22Rv1 (cell line): ENCODE data around the gene ZBTB6.

Experiments used
- H3K27ac ChIP-seq: fragments of 450-650 bp; 2 replicates; pipeline ENCODE4 v1.5.1; 2017
- ZFX ChIP-seq: fragments of 450-650 bp; IDR thresholded peaks from 2 replicates; pipeline ENCODE4 v1.6.1; 2017; ENCODE audit warnings: antibody characterized with exemption, borderline replicate concordance
- TF ChIP-seq, protein P1 (sequence below): fragments of 450-650 bp; IDR thresholded peaks from 2 replicates; pipeline ENCODE4 v1.5.1; 2017; ENCODE audit warnings: mild to moderate bottlenecking

ZBTB6 gene

DNA sequence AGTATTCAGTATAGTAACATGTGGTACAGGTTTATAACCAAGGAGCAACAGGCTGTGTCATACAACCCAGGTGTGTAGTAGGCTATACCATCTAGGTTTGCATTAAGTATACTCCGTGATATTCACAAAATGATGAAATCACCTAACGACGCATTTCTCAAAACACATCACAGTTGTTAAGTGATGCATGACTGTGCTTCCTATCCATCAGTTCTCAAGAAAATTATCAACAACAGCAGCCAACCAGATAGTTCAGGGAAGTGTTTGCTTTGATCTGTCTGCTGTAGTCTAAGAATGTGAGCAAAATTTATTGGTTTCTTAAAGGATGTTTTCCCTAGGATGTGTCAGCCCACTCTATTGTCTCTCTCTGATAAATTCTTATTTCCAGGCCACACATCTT lies 10.8 kb upstream of the ZBTB6 start:
- no peak for TF ChIP-seq ZFX
- TF ChIP-seq, protein P1, sequence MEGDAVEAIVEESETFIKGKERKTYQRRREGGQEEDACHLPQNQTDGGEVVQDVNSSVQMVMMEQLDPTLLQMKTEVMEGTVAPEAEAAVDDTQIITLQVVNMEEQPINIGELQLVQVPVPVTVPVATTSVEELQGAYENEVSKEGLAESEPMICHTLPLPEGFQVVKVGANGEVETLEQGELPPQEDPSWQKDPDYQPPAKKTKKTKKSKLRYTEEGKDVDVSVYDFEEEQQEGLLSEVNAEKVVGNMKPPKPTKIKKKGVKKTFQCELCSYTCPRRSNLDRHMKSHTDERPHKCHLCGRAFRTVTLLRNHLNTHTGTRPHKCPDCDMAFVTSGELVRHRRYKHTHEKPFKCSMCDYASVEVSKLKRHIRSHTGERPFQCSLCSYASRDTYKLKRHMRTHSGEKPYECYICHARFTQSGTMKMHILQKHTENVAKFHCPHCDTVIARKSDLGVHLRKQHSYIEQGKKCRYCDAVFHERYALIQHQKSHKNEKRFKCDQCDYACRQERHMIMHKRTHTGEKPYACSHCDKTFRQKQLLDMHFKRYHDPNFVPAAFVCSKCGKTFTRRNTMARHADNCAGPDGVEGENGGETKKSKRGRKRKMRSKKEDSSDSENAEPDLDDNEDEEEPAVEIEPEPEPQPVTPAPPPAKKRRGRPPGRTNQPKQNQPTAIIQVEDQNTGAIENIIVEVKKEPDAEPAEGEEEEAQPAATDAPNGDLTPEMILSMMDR = no peak
- H3K27ac ChIP-seq = no peak overlapping the region

DNA sequence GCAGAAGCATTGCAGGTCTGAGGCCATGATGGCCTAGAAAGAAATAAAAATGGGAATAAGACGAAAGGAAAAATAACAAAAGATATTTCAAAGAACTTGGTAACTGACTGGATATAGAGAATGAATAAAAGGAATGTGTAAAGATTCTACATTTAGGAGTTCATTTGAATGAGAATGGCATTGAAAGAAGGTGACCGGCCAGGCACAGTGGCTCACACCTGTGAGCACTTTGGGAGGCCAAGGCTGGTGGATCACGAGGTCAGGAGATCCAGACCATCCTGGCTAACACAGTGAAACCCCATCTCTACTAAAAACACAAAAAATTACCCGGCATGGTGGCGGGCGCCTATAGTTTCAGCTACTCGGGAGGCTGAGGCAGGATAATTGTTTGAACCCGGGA lies 9.6 kb upstream of the ZBTB6 start:
- TF ChIP-seq, protein P1 = no peak
- TF ChIP-seq ZFX = no peak
- no peak overlapping the region for H3K27ac ChIP-seq

GRCh38 chr9:122918310-122918709 lies 5.2 kb upstream of the ZBTB6 start:
- H3K27ac ChIP-seq = no peak overlapping the region
- TF ChIP-seq ZFX = no peak
- TF ChIP-seq, protein P1 = no peak

DNA sequence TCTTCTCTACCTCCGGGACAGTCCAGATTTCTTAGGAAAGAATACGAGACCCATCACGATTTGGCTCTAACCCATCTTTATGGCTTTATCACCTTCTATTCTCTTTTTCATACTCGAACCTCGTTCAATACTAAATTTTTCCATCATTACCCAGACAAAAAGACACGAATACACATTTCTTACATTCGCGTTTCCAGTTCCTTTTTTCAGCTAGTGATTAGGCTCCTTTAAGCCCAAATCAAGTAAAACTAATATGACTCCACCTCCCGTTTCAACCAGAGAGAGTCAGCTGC lies 506 bp downstream of the ZBTB6 start:
- H3K27ac ChIP-seq = peak overlapping the region; percentile 86
- TF ChIP-seq, protein P1 = 0 out of 2 replicates have a peak, but pooled peaks have one; percentile 1
- TF ChIP-seq ZFX = no peak

DNA sequence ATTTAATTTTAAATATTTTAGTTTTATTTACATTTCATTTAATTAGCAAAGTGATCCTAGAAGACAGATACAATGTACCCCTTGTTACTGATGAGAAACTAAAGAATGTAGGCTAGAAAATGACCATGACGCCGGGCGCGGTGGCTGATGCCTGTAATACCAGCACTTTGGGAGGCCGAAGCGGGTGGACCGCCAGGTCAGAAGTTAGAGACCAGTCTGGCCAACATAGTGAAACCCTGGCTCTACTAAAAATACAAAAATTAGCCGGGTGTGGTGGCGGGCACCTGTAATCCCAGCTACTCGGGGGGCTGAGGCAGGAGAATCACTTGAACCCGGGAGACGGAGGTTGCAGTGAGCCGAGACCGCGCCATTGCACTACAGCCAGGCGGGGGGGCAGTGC lies 7.0 kb downstream of the ZBTB6 start:
- peak overlapping the region; percentile 87 for H3K27ac ChIP-seq

- peak within 1 kb of the TSS; percentile 87 for H3K27ac ChIP-seq
- TF ChIP-seq, protein P1 = no peak
- TF ChIP-seq ZFX = no peak
These were observed 8.1 kb downstream of the ZBTB6 start, which contains the start of gene RC3H2 for GRCh38 chr9:122904823-122905710. Gene RC3H2 (minus strand): TSS chr9:122905359. CDS start chr9:122897509, 7,850 bp downstream.

DNA sequence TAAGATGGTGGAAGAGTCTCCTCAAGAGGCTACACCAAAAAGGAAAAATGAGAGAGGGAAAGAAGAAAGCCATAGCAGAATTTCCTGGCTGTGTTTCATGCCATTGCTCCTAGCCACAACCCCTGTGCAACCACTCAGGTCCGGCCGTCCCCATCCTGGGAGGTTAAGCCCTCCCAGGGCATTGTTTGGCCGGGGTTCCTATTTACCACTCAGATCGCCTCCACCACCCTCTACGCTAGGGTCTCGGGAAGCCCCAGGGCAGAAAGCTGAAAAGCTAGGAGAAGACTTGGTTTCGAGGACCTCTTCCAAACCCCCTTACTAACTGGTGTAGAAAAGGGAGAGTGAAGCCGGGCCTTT lies 8.7 kb downstream of the ZBTB6 start:
- no peak for TF ChIP-seq ZFX
- peak overlapping the region; percentile 87 for H3K27ac ChIP-seq

DNA sequence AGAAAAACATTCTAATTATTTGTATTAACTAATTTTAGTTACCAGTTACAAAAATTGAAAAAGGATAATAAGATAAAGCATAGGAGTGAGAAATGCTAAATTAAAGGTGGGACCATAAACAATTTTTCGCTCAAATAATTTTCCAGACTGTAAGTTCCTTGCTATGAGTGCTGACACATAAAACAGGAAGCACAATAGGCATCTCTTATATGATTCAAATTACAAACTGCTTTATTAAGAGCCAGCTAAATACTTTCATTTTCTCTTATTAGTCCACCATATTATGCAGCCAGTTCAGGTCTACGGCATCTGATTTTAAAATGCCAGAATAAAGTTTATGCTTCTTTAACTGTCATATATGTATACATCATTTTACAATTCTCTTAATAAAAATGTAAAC lies 12.3 kb downstream of the ZBTB6 start:
- TF ChIP-seq ZFX = no peak
- TF ChIP-seq, protein P1 = no peak
- H3K27ac ChIP-seq = no peak overlapping the region
